Parathyroid adenoma (tissue), 2 donors: ENCODE measurements around the gene EIF4B.

Experiments
- H2AFZ ChIP-seq: fragments of 300-600 bp; sonication (generic); one replicate; pipeline ENCODE4 v1.7.0; 2017; ENCODE audit warnings: antibody characterized with exemption, mild to moderate bottlenecking
- H3K27ac ChIP-seq: fragments of 300-600 bp; sonication (generic); one replicate; pipeline ENCODE4 v1.7.0; 2017
- H3K27me3 ChIP-seq: fragments of 300-600 bp; sonication (generic); one replicate; pipeline ENCODE4 v1.7.0; 2017; ENCODE audit warnings: low read length; ENCODE audit not compliant: control insufficient read depth, insufficient read depth
- H3K36me3 ChIP-seq: fragments of 300-600 bp; sonication (generic); one replicate; pipeline ENCODE4 v1.7.0; 2017; ENCODE audit warnings: low read length; ENCODE audit not compliant: control insufficient read depth, insufficient read depth
- H3K4me1 ChIP-seq: fragments of 300-600 bp; sonication (generic); one replicate; pipeline ENCODE4 v1.7.0; 2017; ENCODE audit warnings: control low read depth
- H3K4me2 ChIP-seq: fragments of 300-600 bp; sonication (generic); one replicate; pipeline ENCODE4 v1.7.0; 2017; ENCODE audit warnings: low read length
- H3K4me3 ChIP-seq: fragments of 300-600 bp; sonication (generic); one replicate; pipeline ENCODE4 v1.7.0; 2017; ENCODE audit warnings: low read depth, low read length
- H3K79me2 ChIP-seq: fragments of 300-600 bp; sonication (generic); one replicate; pipeline ENCODE4 v1.7.0; 2017; ENCODE audit warnings: control low read depth
- H3K9ac ChIP-seq: fragments of 300-600 bp; sonication (generic); one replicate; pipeline ENCODE4 v1.7.0; 2017; ENCODE audit warnings: mild to moderate bottlenecking
- H3K9me3 ChIP-seq: fragments of 300-600 bp; sonication (generic); one replicate; pipeline ENCODE4 v1.7.0; 2017; ENCODE audit warnings: low read length; ENCODE audit not compliant: control insufficient read depth
- CTCF ChIP-seq: fragments of 300-600 bp; sonication (generic); IDR thresholded peaks from one replicate; pipeline ENCODE4 v1.7.0; 2017; ENCODE audit warnings: antibody characterized with exemption, mild to moderate bottlenecking
- donor health status: primary hyperparathyroidism.

Gene EIF4B

GRCh38 chr12:53062011-53062961, 56.0 kb downstream of the EIF4B start:
- Histone ChIP-seq H3K4me1 (peaks cover 24% of the 10 kb centered on the region), H3K4me2 (peak overlapping the region; percentile 13), H3K79me2 (no peaks in the 10 kb centered on the region), H3K27ac (peak overlapping the region; percentile 54), H3K9ac (no peak overlapping the region), H3K27me3 (no peaks in the 10 kb centered on the region), H3K4me3 (no peak overlapping the region), H3K36me3 (no peaks in the 10 kb centered on the region), H2AFZ (no peak overlapping the region), H3K9me3 (no peaks in the 10 kb centered on the region)
- TF ChIP-seq CTCF: no peak

GRCh38 chr12:53062977-53063707, 56.9 kb downstream of the EIF4B start:
- H3K27me3 ChIP-seq: no peaks in the 10 kb centered on the region
- no peak for TF ChIP-seq CTCF
- H3K4me1 ChIP-seq: peaks cover 24% of the 10 kb centered on the region
- no peak overlapping the region for H3K27ac ChIP-seq
- no peak overlapping the region for H2AFZ ChIP-seq
- H3K9me3 ChIP-seq: no peaks in the 10 kb centered on the region
- no peak overlapping the region for H3K4me2 ChIP-seq
- no peak overlapping the region for H3K4me3 ChIP-seq
- no peaks in the 10 kb centered on the region for H3K36me3 ChIP-seq
- H3K79me2 ChIP-seq: no peaks in the 10 kb centered on the region
- no peak overlapping the region for H3K9ac ChIP-seq

GRCh38 chr12:53063708-53064612, 57.7 kb downstream of the EIF4B start:
- no peak overlapping the region for H2AFZ ChIP-seq
- H3K4me1 ChIP-seq: peaks cover 24% of the 10 kb centered on the region
- H3K79me2 ChIP-seq: no peaks in the 10 kb centered on the region
- no peak overlapping the region for H3K4me2 ChIP-seq
- no peak overlapping the region for H3K9ac ChIP-seq
- TF ChIP-seq CTCF: no peak
- no peaks in the 10 kb centered on the region for H3K27me3 ChIP-seq
- H3K9me3 ChIP-seq: no peaks in the 10 kb centered on the region
- no peaks in the 10 kb centered on the region for H3K36me3 ChIP-seq
- H3K27ac ChIP-seq: peak overlapping the region; percentile 15
- no peak overlapping the region for H3K4me3 ChIP-seq

- H3K79me2 ChIP-seq: no peaks in the 10 kb centered on the region
- H3K27me3 ChIP-seq: no peaks in the 10 kb centered on the region
- H3K4me3 ChIP-seq: no peak overlapping the region
- peak overlapping the region; percentile 69 for H3K27ac ChIP-seq
- H2AFZ ChIP-seq: no peak overlapping the region
- peaks cover 24% of the 10 kb centered on the region for H3K4me1 ChIP-seq
- H3K36me3 ChIP-seq: no peaks in the 10 kb centered on the region
- H3K9ac ChIP-seq: no peak overlapping the region
- no peak for TF ChIP-seq CTCF
- no peaks in the 10 kb centered on the region for H3K9me3 ChIP-seq
- no peak overlapping the region for H3K4me2 ChIP-seq
Measured at GRCh38 chr12:53064613-53065436, 58.6 kb downstream of the EIF4B start.
